ENCODE data around the gene INHBC.

The INHBC gene

DNA sequence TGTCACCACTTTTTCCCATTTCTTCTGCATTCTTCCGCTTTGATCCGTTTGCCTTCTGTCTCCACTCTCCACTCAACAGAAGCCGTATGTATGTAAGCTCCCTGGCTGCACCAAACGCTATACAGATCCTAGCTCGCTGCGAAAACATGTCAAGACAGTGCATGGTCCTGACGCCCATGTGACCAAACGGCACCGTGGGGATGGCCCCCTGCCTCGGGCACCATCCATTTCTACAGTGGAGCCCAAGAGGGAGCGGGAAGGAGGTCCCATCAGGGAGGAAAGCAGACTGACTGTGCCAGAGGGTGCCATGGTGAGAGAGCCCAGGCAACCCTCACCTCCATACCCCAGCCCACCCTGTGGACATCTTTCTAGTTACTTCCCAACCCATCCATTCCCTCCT lies 33.3 kb downstream of the INHBC start:
- H3K27ac Mint-ChIP-seq: peak overlapping the region; percentile 41

DNA sequence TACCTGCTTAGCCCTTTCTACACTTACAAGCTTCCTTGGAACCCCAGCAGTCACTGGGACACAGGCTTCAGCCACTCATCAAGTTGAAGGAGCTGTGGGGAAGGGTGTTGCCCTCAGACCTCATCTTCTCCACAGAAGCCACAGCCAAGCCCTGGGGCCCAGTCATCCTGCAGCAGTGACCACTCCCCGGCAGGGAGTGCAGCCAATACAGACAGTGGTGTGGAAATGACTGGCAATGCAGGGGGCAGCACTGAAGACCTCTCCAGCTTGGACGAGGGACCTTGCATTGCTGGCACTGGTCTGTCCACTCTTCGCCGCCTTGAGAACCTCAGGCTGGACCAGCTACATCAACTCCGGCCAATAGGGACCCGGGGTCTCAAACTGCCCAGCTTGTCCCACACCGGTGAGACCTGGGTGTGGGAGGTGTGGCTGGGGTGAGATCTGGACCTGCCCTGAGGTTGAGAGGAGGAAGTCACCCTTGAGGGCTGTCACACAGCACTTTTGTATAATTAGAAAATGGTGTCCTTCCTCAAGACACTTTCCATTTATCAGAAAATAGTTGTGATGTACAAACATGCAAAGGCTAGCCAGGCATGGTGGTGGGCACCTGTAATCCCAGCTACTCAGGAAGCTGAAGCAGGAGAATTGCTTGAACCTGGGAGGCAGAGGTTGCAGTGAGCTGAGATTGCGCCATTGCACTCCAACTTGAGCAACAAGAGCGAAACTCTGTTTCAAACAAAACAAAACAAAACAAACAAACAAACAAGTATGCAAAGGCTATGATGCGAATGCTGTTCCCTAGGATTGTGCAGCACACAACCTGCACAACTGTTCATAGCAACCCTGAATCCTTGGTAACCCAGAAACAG lies 34.9 kb downstream of the INHBC start:
- H3K27me3 Mint-ChIP-seq: no peaks in the 10 kb centered on the region
- H3K27ac Mint-ChIP-seq: no peak overlapping the region
- H3K9me3 Mint-ChIP-seq: no peaks in the 10 kb centered on the region
- H3K36me3 Mint-ChIP-seq: peaks cover 17% of the 10 kb centered on the region
- peaks cover 55% of the 10 kb centered on the region for H3K4me1 Mint-ChIP-seq
- no peak overlapping the region for H3K4me3 Mint-ChIP-seq

More for the DNA sequence above, 33.3 kb downstream of the INHBC start:
- Mint-ChIP-seq H3K36me3 (peaks cover 10% of the 10 kb centered on the region), H3K27me3 (no peaks in the 10 kb centered on the region), H3K9me3 (no peaks in the 10 kb centered on the region), H3K4me3 (no peak overlapping the region), H3K4me1 (peaks cover 43% of the 10 kb centered on the region)

GRCh38 chr12:57470286-57470969 lies 35.8 kb downstream of the INHBC start:
- no peak overlapping the region for H3K27ac Mint-ChIP-seq
- peaks cover 20% of the 10 kb centered on the region for H3K36me3 Mint-ChIP-seq
- H3K4me3 Mint-ChIP-seq: no peak overlapping the region
- H3K4me1 Mint-ChIP-seq: peaks cover 56% of the 10 kb centered on the region
- no peaks in the 10 kb centered on the region for H3K27me3 Mint-ChIP-seq
- no peaks in the 10 kb centered on the region for H3K9me3 Mint-ChIP-seq

GRCh38 chr12:57470970-57471656 lies 36.5 kb downstream of the INHBC start:
- peaks cover 50% of the 10 kb centered on the region for H3K4me1 Mint-ChIP-seq
- no peaks in the 10 kb centered on the region for H3K27me3 Mint-ChIP-seq
- peak overlapping the region; percentile 30 for H3K27ac Mint-ChIP-seq
- H3K36me3 Mint-ChIP-seq: peaks cover 20% of the 10 kb centered on the region
- no peak overlapping the region for H3K4me3 Mint-ChIP-seq
- no peaks in the 10 kb centered on the region for H3K9me3 Mint-ChIP-seq

DNA sequence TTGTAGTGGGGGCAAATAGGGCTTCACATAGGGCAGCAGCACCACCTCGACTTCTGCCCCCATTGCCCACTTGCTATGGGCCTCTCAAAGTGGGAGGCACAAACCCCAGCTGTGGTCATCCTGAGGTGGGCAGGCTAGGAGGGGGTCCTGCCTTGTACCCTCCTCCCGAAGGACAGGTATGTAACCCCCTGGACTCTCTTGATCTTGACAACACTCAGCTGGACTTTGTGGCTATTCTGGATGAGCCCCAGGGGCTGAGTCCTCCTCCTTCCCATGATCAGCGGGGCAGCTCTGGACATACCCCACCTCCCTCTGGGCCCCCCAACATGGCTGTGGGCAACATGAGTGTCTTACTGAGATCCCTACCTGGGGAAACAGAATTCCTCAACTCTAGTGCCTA lies 37.1 kb downstream of the INHBC start:
- Mint-ChIP-seq H3K4me1 (peaks cover 56% of the 10 kb centered on the region), H3K4me3 (no peak overlapping the region), H3K27me3 (no peaks in the 10 kb centered on the region), H3K9me3 (no peaks in the 10 kb centered on the region), H3K36me3 (peaks cover 20% of the 10 kb centered on the region), H3K27ac (no peak overlapping the region)

DNA sequence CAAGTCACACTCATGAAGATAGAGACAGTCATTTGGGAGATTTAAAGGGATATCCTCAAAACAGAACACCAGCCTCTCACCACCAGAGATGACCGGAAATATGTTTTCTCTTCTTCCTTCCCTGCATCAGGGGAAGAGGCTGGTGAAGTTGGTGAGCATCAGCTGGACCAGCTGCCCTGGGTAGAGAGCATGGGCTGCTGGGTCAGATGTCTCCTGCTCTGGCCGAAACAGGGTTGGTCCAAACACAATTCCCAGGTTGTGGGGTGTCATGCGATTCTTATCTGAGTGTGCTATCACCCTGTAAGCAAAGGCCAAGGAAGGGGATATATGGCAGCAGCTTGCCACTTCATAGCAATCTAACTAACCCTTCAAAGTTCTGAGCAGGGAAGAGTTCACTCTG lies 37.8 kb downstream of the INHBC start:
- Mint-ChIP-seq H3K4me3 (no peak overlapping the region), H3K4me1 (peaks cover 63% of the 10 kb centered on the region), H3K27me3 (no peaks in the 10 kb centered on the region), H3K9me3 (no peaks in the 10 kb centered on the region), H3K27ac (peak overlapping the region; percentile 59), H3K36me3 (peaks cover 17% of the 10 kb centered on the region)

DNA sequence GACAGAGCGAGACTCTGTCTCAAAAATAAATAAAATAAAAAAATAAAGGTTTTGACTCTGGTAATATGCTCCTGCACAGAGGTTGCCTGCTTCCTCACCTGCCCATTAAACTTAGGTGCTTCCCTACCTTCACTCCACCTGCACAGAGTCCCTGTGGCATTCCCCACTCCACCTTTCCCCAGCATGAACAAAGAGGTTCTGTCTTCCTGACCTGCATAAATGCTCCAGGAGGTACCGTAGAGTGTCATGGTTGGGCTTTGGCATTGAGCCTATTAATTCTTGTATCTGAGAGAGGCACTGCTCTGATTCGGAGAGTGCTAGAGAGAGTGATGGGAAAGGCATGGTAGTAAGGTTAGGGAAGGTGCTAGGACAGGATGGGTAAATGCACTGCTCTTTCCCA lies 38.8 kb downstream of the INHBC start:
- H3K36me3 Mint-ChIP-seq: peaks cover 13% of the 10 kb centered on the region
- H3K27ac Mint-ChIP-seq: peak overlapping the region; percentile 48
- H3K27me3 Mint-ChIP-seq: no peaks in the 10 kb centered on the region
- H3K9me3 Mint-ChIP-seq: no peaks in the 10 kb centered on the region
- H3K4me3 Mint-ChIP-seq: peak overlapping the region; percentile 77
- H3K4me1 Mint-ChIP-seq: peaks cover 70% of the 10 kb centered on the region

DNA sequence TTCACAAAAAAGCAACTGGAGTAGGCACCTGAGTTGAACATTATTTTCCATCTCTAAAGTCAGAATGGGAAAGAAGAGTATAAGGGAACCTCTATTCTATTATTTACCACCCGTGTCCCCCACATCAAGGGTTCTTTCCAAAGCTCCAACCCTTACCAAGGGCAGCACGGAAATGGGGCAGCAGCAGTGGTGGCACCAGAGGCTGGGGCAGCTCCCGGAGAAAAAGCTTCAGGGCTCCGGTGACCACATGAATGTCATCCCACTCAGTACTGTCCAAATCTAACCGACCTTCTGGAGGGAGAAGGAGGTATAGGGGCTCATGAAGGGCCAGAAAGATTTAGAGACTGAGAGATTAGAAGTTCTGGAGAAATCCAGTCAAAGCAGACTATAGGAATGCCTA lies 39.3 kb downstream of the INHBC start:
- H3K36me3 Mint-ChIP-seq: peaks cover 12% of the 10 kb centered on the region
- H3K9me3 Mint-ChIP-seq: no peaks in the 10 kb centered on the region
- H3K4me1 Mint-ChIP-seq: peaks cover 74% of the 10 kb centered on the region
- H3K27me3 Mint-ChIP-seq: no peaks in the 10 kb centered on the region
- H3K27ac Mint-ChIP-seq: peak overlapping the region; percentile 69
- H3K4me3 Mint-ChIP-seq: peak overlapping the region; percentile 77

GRCh38 chr12:57474430-57474829 lies 39.8 kb downstream of the INHBC start:
- H3K4me3 Mint-ChIP-seq: peak overlapping the region; percentile 77
- H3K9me3 Mint-ChIP-seq: no peaks in the 10 kb centered on the region
- H3K36me3 Mint-ChIP-seq: peaks cover 12% of the 10 kb centered on the region
- H3K27me3 Mint-ChIP-seq: no peaks in the 10 kb centered on the region
- peak overlapping the region; percentile 69 for H3K27ac Mint-ChIP-seq
- H3K4me1 Mint-ChIP-seq: peaks cover 79% of the 10 kb centered on the region

DNA sequence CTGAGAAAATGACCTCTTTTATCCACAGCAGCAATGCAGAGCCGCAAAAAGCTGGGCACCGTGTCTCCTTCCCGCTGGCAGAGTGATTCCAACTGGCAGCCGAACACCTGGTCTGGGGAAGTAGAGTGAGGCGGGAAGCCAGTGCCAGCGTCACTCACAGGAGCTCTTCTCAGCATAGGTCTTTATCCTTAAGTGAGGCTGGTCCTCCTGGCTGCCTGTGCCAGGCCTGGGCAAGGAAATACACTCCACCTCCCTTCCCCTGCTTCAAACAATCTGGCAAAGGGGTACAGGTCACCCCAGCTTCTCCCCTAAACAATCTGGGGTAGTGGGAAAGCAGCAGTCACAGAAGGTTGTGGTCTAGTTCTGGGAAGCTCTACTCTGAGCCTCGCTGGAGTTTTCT lies 40.3 kb downstream of the INHBC start:
- peak overlapping the region; percentile 77 for H3K4me3 Mint-ChIP-seq
- H3K4me1 Mint-ChIP-seq: peaks cover 80% of the 10 kb centered on the region
- H3K9me3 Mint-ChIP-seq: no peaks in the 10 kb centered on the region
- peaks cover 12% of the 10 kb centered on the region for H3K36me3 Mint-ChIP-seq
- no peaks in the 10 kb centered on the region for H3K27me3 Mint-ChIP-seq
- peak overlapping the region; percentile 69 for H3K27ac Mint-ChIP-seq

- Mint-ChIP-seq H3K36me3 (peaks cover 12% of the 10 kb centered on the region), H3K27me3 (no peaks in the 10 kb centered on the region), H3K27ac (peak overlapping the region; percentile 69), H3K9me3 (no peaks in the 10 kb centered on the region), H3K4me3 (peak overlapping the region; percentile 95), H3K4me1 (peaks cover 85% of the 10 kb centered on the region)
Measured at GRCh38 chr12:57475271-57476161, 40.9 kb downstream of the INHBC start.

DNA sequence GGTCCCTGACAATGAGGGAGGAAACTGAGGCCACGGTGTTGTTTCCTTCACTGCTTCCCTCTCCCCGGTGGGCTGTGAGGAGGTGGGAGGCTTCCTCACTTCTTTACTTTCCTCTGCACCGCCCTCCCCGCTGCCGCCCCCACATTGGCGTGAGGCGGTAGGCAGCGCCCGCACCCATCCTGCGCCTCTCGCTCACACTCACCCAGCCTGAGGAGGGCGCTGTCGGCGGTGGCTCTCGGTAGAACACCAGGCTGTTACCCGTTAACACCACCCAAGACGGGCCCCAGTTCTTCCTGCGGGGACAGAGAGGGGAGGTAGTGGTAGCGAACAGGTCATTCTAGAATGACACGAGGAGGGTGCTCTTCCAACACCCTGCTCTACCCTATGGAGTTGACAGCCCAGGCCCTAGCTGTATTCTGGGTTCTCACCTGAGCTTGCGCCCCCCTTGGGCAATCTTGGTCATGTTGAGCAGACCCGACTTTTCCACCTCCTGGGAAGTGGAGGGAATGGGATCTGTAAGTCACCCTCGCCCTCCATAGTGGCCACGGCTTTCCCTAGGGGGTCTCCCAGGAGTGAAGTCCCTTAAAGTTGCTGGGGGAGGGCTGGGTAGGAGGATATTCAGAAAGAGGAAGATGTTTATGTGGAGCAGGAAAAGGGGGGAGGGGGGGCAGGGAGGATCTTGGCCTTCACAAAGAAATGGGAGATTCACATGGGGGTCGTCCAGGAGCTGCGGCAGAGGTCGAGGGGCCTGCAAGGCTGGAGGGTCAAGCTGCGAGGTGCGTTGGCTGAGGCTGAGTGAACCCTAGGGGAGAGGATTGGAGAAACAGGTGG lies 41.8 kb downstream of the INHBC start:
- H3K27ac Mint-ChIP-seq: peak overlapping the region; percentile 91
- H3K4me3 Mint-ChIP-seq: peak overlapping the region; percentile 95
- peaks cover 88% of the 10 kb centered on the region for H3K4me1 Mint-ChIP-seq
- no peaks in the 10 kb centered on the region for H3K27me3 Mint-ChIP-seq
- H3K9me3 Mint-ChIP-seq: no peaks in the 10 kb centered on the region
- H3K36me3 Mint-ChIP-seq: peaks cover 12% of the 10 kb centered on the region

DNA sequence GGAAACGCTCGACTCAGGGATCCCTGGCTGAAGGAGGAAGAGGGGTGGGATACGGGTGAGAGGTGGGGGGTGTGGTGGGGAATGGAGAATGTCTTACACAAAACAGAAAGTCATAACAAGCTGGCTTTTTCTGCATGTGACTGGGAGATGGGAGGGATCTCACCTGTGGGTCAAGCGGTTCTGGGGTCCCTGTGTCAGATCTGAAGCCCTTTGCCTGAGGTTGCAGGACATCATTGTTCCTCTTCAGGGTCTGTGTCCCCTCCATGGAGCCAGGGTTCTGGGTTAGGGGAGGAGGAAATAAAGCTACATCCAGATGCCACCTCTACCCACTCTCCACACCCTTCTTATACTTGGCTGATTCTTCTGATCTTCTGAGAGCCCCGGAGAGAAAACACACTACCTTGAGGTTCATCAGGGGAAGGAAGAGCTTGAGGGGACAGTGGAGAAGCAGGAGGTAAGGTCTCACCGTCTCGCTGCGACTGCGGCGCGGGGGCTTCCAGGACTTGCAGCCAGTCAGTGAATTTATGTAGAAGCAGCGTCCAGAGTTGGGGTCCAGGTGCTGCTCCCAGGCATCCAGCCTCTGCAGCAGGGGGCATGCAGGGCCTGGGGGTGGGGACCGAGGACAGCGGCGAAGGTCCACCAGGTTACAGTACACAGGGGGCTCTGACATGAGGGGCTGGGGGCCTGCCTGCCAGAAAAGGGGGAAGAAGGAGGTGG lies 42.6 kb downstream of the INHBC start:
- H3K27ac Mint-ChIP-seq: peak overlapping the region; percentile 91
- H3K4me1 Mint-ChIP-seq: peaks cover 88% of the 10 kb centered on the region
- H3K27me3 Mint-ChIP-seq: no peaks in the 10 kb centered on the region
- H3K9me3 Mint-ChIP-seq: no peaks in the 10 kb centered on the region
- H3K4me3 Mint-ChIP-seq: peak overlapping the region; percentile 95
- peaks cover 10% of the 10 kb centered on the region for H3K36me3 Mint-ChIP-seq
